Testis (tissue), 2 donors: ENCODE measurements around the gene IL22RA1.

Source experiments
- POLR2A ChIP-seq: fragments of 450-650 bp; IDR thresholded peaks from one replicate; pipeline ENCODE4 v1.6.1; 2017; ENCODE audit warnings: antibody characterized with exemption, mild to moderate bottlenecking, moderate library complexity
- TF ChIP-seq, protein P1 (sequence below), 3 experiments: fragments of 450-650 bp in 2 of 3; fragments of 200-600 bp in 1 of 3; sonication (generic) in 1 of 3; IDR thresholded peaks; one replicate each; pipeline ENCODE4 v1.5.1; 2016 to 2019; ENCODE audit warnings: antibody characterized with exemption in 3 of 3, mild to moderate bottlenecking in 2 of 3, moderate library complexity in 1 of 3

GRCh38 chr1:24141311-24141997, 1.5 kb downstream of the IL22RA1 start:
- TF ChIP-seq POLR2A = no peak
- TF ChIP-seq, protein P1, sequence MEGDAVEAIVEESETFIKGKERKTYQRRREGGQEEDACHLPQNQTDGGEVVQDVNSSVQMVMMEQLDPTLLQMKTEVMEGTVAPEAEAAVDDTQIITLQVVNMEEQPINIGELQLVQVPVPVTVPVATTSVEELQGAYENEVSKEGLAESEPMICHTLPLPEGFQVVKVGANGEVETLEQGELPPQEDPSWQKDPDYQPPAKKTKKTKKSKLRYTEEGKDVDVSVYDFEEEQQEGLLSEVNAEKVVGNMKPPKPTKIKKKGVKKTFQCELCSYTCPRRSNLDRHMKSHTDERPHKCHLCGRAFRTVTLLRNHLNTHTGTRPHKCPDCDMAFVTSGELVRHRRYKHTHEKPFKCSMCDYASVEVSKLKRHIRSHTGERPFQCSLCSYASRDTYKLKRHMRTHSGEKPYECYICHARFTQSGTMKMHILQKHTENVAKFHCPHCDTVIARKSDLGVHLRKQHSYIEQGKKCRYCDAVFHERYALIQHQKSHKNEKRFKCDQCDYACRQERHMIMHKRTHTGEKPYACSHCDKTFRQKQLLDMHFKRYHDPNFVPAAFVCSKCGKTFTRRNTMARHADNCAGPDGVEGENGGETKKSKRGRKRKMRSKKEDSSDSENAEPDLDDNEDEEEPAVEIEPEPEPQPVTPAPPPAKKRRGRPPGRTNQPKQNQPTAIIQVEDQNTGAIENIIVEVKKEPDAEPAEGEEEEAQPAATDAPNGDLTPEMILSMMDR (IDR thresholded peaks at IDR 0.05) = no peak
